Measurements from ENCODE around the gene GPC6. TPM values are rescaled to one million over a fixed set of nuclear protein-coding genes. Genes with fewer than 3 reads are reported as not detected.

Gene GPC6
- polyA plus RNA-seq, 1 of the 3 experiments (the other 2 are of a cell fraction), result 6.7 TPM

DNA sequence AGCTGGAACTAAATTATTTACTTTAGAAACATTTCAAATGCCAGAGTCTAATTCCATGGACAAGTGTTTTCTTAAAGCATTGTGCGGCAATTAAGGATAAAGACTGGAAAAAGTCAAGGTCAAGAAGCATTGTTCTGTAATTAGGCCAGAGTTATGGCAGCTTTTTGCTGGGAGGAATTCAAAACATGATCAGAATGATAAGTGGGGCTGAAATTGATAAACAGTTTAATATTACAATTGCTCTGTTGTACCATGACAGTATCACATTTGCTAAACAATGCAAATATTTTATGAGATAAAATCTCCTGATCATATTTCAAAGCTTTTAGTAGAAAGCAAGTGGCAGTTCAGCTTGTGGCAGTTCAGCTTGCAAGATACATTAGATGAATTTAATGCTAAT lies 513.7 kb downstream of the GPC6 start (continued):
- TF ChIP-seq TEAD4 (IDR thresholded peaks at IDR 0.05; ENCODE audit: borderline replicate concordance, insufficient read depth), result no peak

- Histone ChIP-seq H4K20me1 (ENCODE audit: insufficient read depth) (no peaks in the 10 kb centered on the region), H3K79me2 (ENCODE audit: insufficient read depth) (no peaks in the 10 kb centered on the region), H3K4me3 (ENCODE audit: low read depth in 2 of 2, low read length in 1 of 2) (no peak overlapping the region), H3K27ac (ENCODE audit: low read depth in 2 of 2, low read length in 1 of 2) (no peak overlapping the region), H3K4me2 (no peak overlapping the region), H3K9me3 (no peaks in the 10 kb centered on the region), H3F3A (replicated peaks; ENCODE audit: insufficient read depth) (no peaks in the 10 kb centered on the region), H2AFZ (ENCODE audit: low read depth) (no peak overlapping the region), H3K27me3 (ENCODE audit: insufficient read depth) (no peaks in the 10 kb centered on the region), H3K9ac (no peak overlapping the region), H3K9me2 (no peaks in the 10 kb centered on the region), H3K36me3 (replicated peaks in 1 of 2; ENCODE audit: control insufficient read depth in 1 of 2, insufficient read depth in 2 of 2, low read length in 1 of 2) (no peaks in the 10 kb centered on the region), H3K4me1 (ENCODE audit: control insufficient read depth in 1 of 2, insufficient read depth in 2 of 2, low read depth in 1 of 2, low read length in 1 of 2) (peaks cover 0 to 4% of the 10 kb centered on the region in 2 experiments; a peak in 1 of 4 replicates)
- 92% methylated on average over 5 of the region's 5 CpGs for WGBS (ENCODE audit: low lambda C conversion rate)
- POLR2A ChIA-PET, result no interaction called here
- CTCF ChIA-PET, result no interaction called here
- TF ChIP-seq FOSL2 (IDR thresholded peaks at IDR 0.05; ENCODE audit: borderline replicate concordance, low read depth) (no peak), IRF3 (IDR thresholded peaks at IDR 0.05; ENCODE audit: low read depth, low read length) (no peak), NRF1 (IDR thresholded peaks at IDR 0.05; ENCODE audit: low read depth, low read length) (no peak)
- DNase-seq, result no peak
These were observed 517.4 kb downstream of the GPC6 start for GRCh38 chr13:93744033-93744432.

GRCh38 chr13:93744886-93745285 lies 518.3 kb downstream of the GPC6 start:
- no peaks in the 10 kb centered on the region for H3K36me3 ChIP-seq (replicated peaks in 1 of 2; ENCODE audit: control insufficient read depth in 1 of 2, insufficient read depth in 2 of 2, low read length in 1 of 2)
- H3K4me1 ChIP-seq (ENCODE audit: control insufficient read depth in 1 of 2, insufficient read depth in 2 of 2, low read depth in 1 of 2, low read length in 1 of 2), result peaks cover 0 to 4% of the 10 kb centered on the region in 2 experiments; a peak in 1 of 4 replicates
- no peaks in the 10 kb centered on the region for H3K9me3 ChIP-seq
- no peaks in the 10 kb centered on the region for H4K20me1 ChIP-seq (ENCODE audit: insufficient read depth)
- no peaks in the 10 kb centered on the region for H3K9me2 ChIP-seq
- no peak overlapping the region for H3K9ac ChIP-seq
- H3K4me3 ChIP-seq (ENCODE audit: low read depth in 2 of 2, low read length in 1 of 2), result no peak overlapping the region
- no peaks in the 10 kb centered on the region for H3K27me3 ChIP-seq (ENCODE audit: insufficient read depth)
- no peaks in the 10 kb centered on the region for H3K79me2 ChIP-seq (ENCODE audit: insufficient read depth)
- ChIA-PET CTCF (no interaction called here), POLR2A (no interaction called here)
- H3F3A ChIP-seq (replicated peaks; ENCODE audit: insufficient read depth), result no peaks in the 10 kb centered on the region
- no peak overlapping the region for H3K4me2 ChIP-seq
- H2AFZ ChIP-seq (ENCODE audit: low read depth), result no peak overlapping the region
- WGBS (ENCODE audit: low lambda C conversion rate), result 75% methylated on average over 1 of the region's 1 CpG
- DNase-seq, result no peak
- no peak overlapping the region for H3K27ac ChIP-seq (ENCODE audit: low read depth in 2 of 2, low read length in 1 of 2)
- TF ChIP-seq SIN3A (IDR thresholded peaks at IDR 0.05; ENCODE audit: borderline replicate concordance, low read depth, low read length) (no peak), GABPA (IDR thresholded peaks at IDR 0.05; ENCODE audit: low read depth) (no peak), FOXJ3 (CRISPR knock-in tag; IDR thresholded peaks at IDR 0.05) (no peak), CTCF (IDR thresholded peaks at IDR 0.05) (no peak), RXRA (IDR thresholded peaks at IDR 0.05; ENCODE audit: borderline replicate concordance, low read depth) (no peak), NRF1 (IDR thresholded peaks at IDR 0.05; ENCODE audit: low read depth, low read length) (no peak), TAF1 (IDR thresholded peaks at IDR 0.05; ENCODE audit: borderline replicate concordance, low read depth, low read length) (no peak), EP300 (IDR thresholded peaks at IDR 0.05; ENCODE audit: borderline replicate concordance in 1 of 2, low read depth in 1 of 2, low read length in 1 of 2) (no peak), USF1 (IDR thresholded peaks at IDR 0.05; ENCODE audit: borderline replicate concordance, low read depth) (no peak), MAX (IDR thresholded peaks at IDR 0.05; ENCODE audit: low read depth) (no peak), YY1 (IDR thresholded peaks at IDR 0.05; ENCODE audit: low read depth) (no peak), FOSL2 (IDR thresholded peaks at IDR 0.05; ENCODE audit: borderline replicate concordance, low read depth) (no peak)
- TF ChIP-seq, protein P1, sequence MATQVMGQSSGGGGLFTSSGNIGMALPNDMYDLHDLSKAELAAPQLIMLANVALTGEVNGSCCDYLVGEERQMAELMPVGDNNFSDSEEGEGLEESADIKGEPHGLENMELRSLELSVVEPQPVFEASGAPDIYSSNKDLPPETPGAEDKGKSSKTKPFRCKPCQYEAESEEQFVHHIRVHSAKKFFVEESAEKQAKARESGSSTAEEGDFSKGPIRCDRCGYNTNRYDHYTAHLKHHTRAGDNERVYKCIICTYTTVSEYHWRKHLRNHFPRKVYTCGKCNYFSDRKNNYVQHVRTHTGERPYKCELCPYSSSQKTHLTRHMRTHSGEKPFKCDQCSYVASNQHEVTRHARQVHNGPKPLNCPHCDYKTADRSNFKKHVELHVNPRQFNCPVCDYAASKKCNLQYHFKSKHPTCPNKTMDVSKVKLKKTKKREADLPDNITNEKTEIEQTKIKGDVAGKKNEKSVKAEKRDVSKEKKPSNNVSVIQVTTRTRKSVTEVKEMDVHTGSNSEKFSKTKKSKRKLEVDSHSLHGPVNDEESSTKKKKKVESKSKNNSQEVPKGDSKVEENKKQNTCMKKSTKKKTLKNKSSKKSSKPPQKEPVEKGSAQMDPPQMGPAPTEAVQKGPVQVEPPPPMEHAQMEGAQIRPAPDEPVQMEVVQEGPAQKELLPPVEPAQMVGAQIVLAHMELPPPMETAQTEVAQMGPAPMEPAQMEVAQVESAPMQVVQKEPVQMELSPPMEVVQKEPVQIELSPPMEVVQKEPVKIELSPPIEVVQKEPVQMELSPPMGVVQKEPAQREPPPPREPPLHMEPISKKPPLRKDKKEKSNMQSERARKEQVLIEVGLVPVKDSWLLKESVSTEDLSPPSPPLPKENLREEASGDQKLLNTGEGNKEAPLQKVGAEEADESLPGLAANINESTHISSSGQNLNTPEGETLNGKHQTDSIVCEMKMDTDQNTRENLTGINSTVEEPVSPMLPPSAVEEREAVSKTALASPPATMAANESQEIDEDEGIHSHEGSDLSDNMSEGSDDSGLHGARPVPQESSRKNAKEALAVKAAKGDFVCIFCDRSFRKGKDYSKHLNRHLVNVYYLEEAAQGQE (IDR thresholded peaks at IDR 0.05; ENCODE audit: low read depth, low read length), result no peak
- TF ChIP-seq, protein P2, sequence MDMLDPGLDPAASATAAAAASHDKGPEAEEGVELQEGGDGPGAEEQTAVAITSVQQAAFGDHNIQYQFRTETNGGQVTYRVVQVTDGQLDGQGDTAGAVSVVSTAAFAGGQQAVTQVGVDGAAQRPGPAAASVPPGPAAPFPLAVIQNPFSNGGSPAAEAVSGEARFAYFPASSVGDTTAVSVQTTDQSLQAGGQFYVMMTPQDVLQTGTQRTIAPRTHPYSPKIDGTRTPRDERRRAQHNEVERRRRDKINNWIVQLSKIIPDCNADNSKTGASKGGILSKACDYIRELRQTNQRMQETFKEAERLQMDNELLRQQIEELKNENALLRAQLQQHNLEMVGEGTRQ (IDR thresholded peaks at IDR 0.05; ENCODE audit: borderline replicate concordance, low read depth, low read length), result no peak
